HEK293 (cell line): ENCODE results near the gene KLHDC4.

Source experiments
- CTCF ChIP-seq: fragments of 450-650 bp; formaldehyde crosslinking; IDR thresholded peaks from 2 replicates; pipeline ENCODE4 v1.5.1; 2016; ENCODE audit warnings: missing biosample characterization, missing genetic modification characterization
- FEZF1 ChIP-seq: fragments of 450-650 bp; formaldehyde crosslinking; IDR thresholded peaks from 2 replicates; pipeline ENCODE4 v1.5.1; 2016; ENCODE audit warnings: missing biosample characterization, missing genetic modification characterization
- PRDM10 ChIP-seq: fragments of 450-650 bp; formaldehyde crosslinking; IDR thresholded peaks from 2 replicates; pipeline ENCODE4 v1.5.1; 2016; ENCODE audit warnings: missing biosample characterization, missing genetic modification characterization
- REST ChIP-seq: fragments of 450-650 bp; formaldehyde crosslinking; IDR thresholded peaks from 2 replicates; pipeline ENCODE4 v1.5.1; 2016; ENCODE audit warnings: missing biosample characterization, missing genetic modification characterization
- YY1 ChIP-seq: fragments of 450-650 bp; formaldehyde crosslinking; IDR thresholded peaks from 2 replicates; pipeline ENCODE4 v1.5.1; 2018; ENCODE audit warnings: missing biosample characterization, missing genetic modification characterization
- ZNF658 ChIP-seq: fragments of 450-650 bp; formaldehyde crosslinking; IDR thresholded peaks from 2 replicates; pipeline ENCODE4; 2016; ENCODE audit warnings: missing biosample characterization, missing genetic modification characterization
- TF ChIP-seq, protein P1 (sequence below): fragments of 450-650 bp; formaldehyde crosslinking; IDR thresholded peaks from 2 replicates; pipeline ENCODE4 v1.5.1; 2016; ENCODE audit warnings: missing biosample characterization, missing genetic modification characterization

GRCh38 chr16:87765776-87766484 is at the start of gene KLHDC4:
- TF ChIP-seq CTCF (tag by site-specific recombination) (no peak; the same call in 1 of the 2 replicates), ZNF658 (tag by site-specific recombination) (no peak), FEZF1 (tag by site-specific recombination) (no peak), YY1 (tag by site-specific recombination) (no peak; the same call in 1 of the 2 replicates), PRDM10 (tag by site-specific recombination) (no peak), REST (tag by site-specific recombination) (no peak)
- TF ChIP-seq, protein P1, sequence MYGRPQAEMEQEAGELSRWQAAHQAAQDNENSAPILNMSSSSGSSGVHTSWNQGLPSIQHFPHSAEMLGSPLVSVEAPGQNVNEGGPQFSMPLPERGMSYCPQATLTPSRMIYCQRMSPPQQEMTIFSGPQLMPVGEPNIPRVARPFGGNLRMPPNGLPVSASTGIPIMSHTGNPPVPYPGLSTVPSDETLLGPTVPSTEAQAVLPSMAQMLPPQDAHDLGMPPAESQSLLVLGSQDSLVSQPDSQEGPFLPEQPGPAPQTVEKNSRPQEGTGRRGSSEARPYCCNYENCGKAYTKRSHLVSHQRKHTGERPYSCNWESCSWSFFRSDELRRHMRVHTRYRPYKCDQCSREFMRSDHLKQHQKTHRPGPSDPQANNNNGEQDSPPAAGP (tag by site-specific recombination): no peak
